Purkinje cell (primary cell): ENCODE results near the gene NLRC5. TPM values are rescaled to one million over a fixed set of nuclear protein-coding genes. Genes with fewer than 3 reads are reported as not detected.

ENCODE experiments used
- polyA plus RNA-seq: library from polyadenylated mRNA; unstranded; fragments of >200 nt; fragmentation: Nextera tagmentation; gene quantifications from 2 replicates; pipeline ENCODE4 v1.2.1, GENCODE V29; 2014

The NLRC5 gene
- 1.1 and 3.2 TPM in 2 replicates for polyA plus RNA-seq

GRCh38 chr16:56988948-56989945 lies at the start of gene NLRC5:
Gene NLRC5 (plus strand): TSS chr16:56989557. CDS start chr16:57020713, 31,156 bp downstream.

GRCh38 chr16:56961851-56962281 lies 27.5 kb upstream of the NLRC5 start, which contains the start of gene CETP:
Gene CETP (plus strand): TSS chr16:56961950. CDS start chr16:56961980, 30 bp downstream.

GRCh38 chr16:57091975-57092785 lies 102.8 kb downstream of the NLRC5 start, which contains the start of gene CPNE2:
Gene CPNE2 (plus strand): TSS chr16:57092583. CDS start chr16:57110743, 18,160 bp downstream.

Other genes with a start within 250 kb of the NLRC5 start
- 0.09 and 0.20 TPM in 2 replicates for gene SLC12A3, start 124.3 kb upstream of the NLRC5 start, polyA plus RNA-seq
- 71.8 and 87.9 TPM in 2 replicates for gene HERPUD1, start 57.4 kb upstream of the NLRC5 start, polyA plus RNA-seq
- gene CETP, start 27.6 kb upstream of the NLRC5 start, polyA plus RNA-seq = not detected in 2 replicates
- gene CPNE2, start 103.0 kb downstream of the NLRC5 start, polyA plus RNA-seq = 3.3 and 9.6 TPM in 2 replicates
- 58.1 and 67.8 TPM in 2 replicates for gene PSME3IP1, start 196.5 kb downstream of the NLRC5 start, polyA plus RNA-seq
- gene RSPRY1, start 196.8 kb downstream of the NLRC5 start, polyA plus RNA-seq = 19.3 and 21.3 TPM in 2 replicates